PC-9 (cell line): ENCODE results near the gene FSTL1. TPM values are rescaled to one million over a fixed set of nuclear protein-coding genes. Genes with fewer than 3 reads are reported as not detected.

Source experiments
- BruUV-seq: library from RNA; stranded (reverse); fragments of 400-500 nt; replicated peaks from 2 replicates; lab custom pipeline; 2021; lab: Mats Ljungman, UMichigan
- CTCF ChIA-PET: fragments of 300-600 bp; sonication (Branson Sonifier 250); formaldehyde crosslinking; loops from one replicate; lab custom pipeline; 2022; ENCODE audit warnings: antibody characterized with exemption; lab: Charles Lee
- POLR2A ChIA-PET: fragments of 300-600 bp; sonication (Branson Sonifier 250); formaldehyde crosslinking; loops from one replicate; lab custom pipeline; 2022; ENCODE audit warnings: antibody characterized with exemption; ENCODE audit not compliant: unreplicated experiment; lab: Charles Lee
- DNase-seq, 2 experiments: peaks; one replicate each; pipeline versions ENCODE4 v3.0.0 to v3.0.0-alpha.2; 2015 to 2022; ENCODE audit warnings: mixed read lengths in 1 of 2
- H2AFZ ChIP-seq: fragments of 200-600 bp; sonication (generic); 2 replicates; pipeline ENCODE4 v1.8.1; 2017; ENCODE audit warnings: antibody characterized with exemption
- H3F3A ChIP-seq: fragments of 200-600 bp; sonication (generic); 2 replicates; pipeline ENCODE4 v1.8.1; 2017; ENCODE audit warnings: antibody characterized with exemption, mild to moderate bottlenecking, low read depth; ENCODE audit not compliant: insufficient read depth
- H3K27ac ChIP-seq: fragments of 200-600 bp; sonication (generic); 2 replicates; pipeline ENCODE4 v1.6.1; 2016; ENCODE audit warnings: mixed run types
- H3K27me3 ChIP-seq: fragments of 200-600 bp; sonication (generic); 2 replicates; pipeline ENCODE4 v1.6.1; 2016; ENCODE audit warnings: low read depth, mixed run types; ENCODE audit not compliant: insufficient read depth
- H3K36me3 ChIP-seq: fragments of 200-600 bp; sonication (generic); 2 replicates; pipeline ENCODE4 v1.6.1; 2016; ENCODE audit warnings: low read depth, mixed run types
- H3K4me1 ChIP-seq: fragments of 200-600 bp; sonication (generic); replicated peaks from 2 replicates; pipeline ENCODE4 v1.6.1; 2016; ENCODE audit warnings: mixed run types; ENCODE audit not compliant: insufficient read depth
- H3K4me2 ChIP-seq: fragments of 200-600 bp; sonication (generic); 2 replicates; pipeline ENCODE4 v1.6.1; 2017; ENCODE audit warnings: mixed run types
- H3K4me3 ChIP-seq: fragments of 200-600 bp; sonication (generic); 2 replicates; pipeline ENCODE4 v1.6.1; 2016; ENCODE audit warnings: mixed run types
- H3K79me2 ChIP-seq: fragments of 200-600 bp; sonication (generic); 2 replicates; pipeline ENCODE4 v1.6.1; 2017; ENCODE audit warnings: low read depth, mixed run types
- H3K9me2 ChIP-seq: fragments of 200-600 bp; sonication (generic); 2 replicates; pipeline ENCODE4 v1.8.1; 2017; ENCODE audit warnings: mild to moderate bottlenecking; ENCODE audit not compliant: insufficient read depth
- H3K9me3 ChIP-seq: fragments of 200-600 bp; sonication (generic); 2 replicates; pipeline ENCODE4 v1.8.1; 2016; ENCODE audit warnings: low read depth; ENCODE audit not compliant: insufficient read depth
- H4K20me1 ChIP-seq: fragments of 200-600 bp; sonication (generic); 2 replicates; pipeline ENCODE4 v1.8.1; 2017; ENCODE audit not compliant: insufficient read depth
- CTCF ChIP-seq: fragments of 200-600 bp; sonication (generic); conservative IDR thresholded peaks from 2 replicates; pipeline ENCODE4 v1.6.1; 2017; ENCODE audit warnings: mixed run types, antibody characterized with exemption, mild to moderate bottlenecking, moderate library complexity
- EZH2 ChIP-seq: fragments of 200-600 bp; sonication (generic); IDR thresholded peaks from 2 replicates; pipeline ENCODE4 v1.8.0; 2017; ENCODE audit warnings: antibody characterized with exemption, low read depth
- intact Hi-C: fragments of 100-400 bp; cut with micrococcal nuclease; formaldehyde crosslinking; loops from one replicate; pipeline ENCODE4 v1.10.0; 2022; ENCODE audit not compliant: unreplicated experiment
- total RNA-seq: library from RNA; stranded (reverse); gene quantifications from 2 replicates; pipeline ENCODE4 v1.2.3, GENCODE V29; 2021

FSTL1 gene
- total RNA-seq, 1 experiment from 2014 or later: 225 TPM

GRCh38 chr3:120451806-120452205 is 1.0 kb upstream of the FSTL1 start:
- H2AFZ ChIP-seq: no peak overlapping the region
- H3K9me2 ChIP-seq: no peaks in the 10 kb centered on the region
- H3K79me2 ChIP-seq: peaks cover 37% of the 10 kb centered on the region
- H3K27me3 ChIP-seq: no peaks in the 10 kb centered on the region
- no TSS peak for BruUV-seq
- H3K4me3 ChIP-seq: no peak overlapping the region
- DNase-seq: no peak
- no peaks in the 10 kb centered on the region for H3K36me3 ChIP-seq
- H4K20me1 ChIP-seq: no peaks in the 10 kb centered on the region
- TF ChIP-seq CTCF: no peak
- no peak for TF ChIP-seq EZH2
- CTCF ChIA-PET: no interaction called here
- peaks cover 5% of the 10 kb centered on the region; the same call in 1 of the 2 replicates for H3F3A ChIP-seq
- H3K4me1 ChIP-seq: peaks cover 20% of the 10 kb centered on the region
- POLR2A ChIA-PET: no interaction called here
- intact Hi-C loops: loop anchor here (2.0 kb wide), 1 partner anchor 33 kb away; no protein-coding TSS in a partner anchor
- H3K9me3 ChIP-seq: no peaks in the 10 kb centered on the region; the same call in 1 of the 2 replicates
- no peak overlapping the region for H3K4me2 ChIP-seq
- H3K27ac ChIP-seq: no peak overlapping the region

GRCh38 chr3:120451272-120451761 is 525 bp upstream of the FSTL1 start:
- H2AFZ ChIP-seq: peak overlapping the region; percentile 96; the same call in 1 of the 2 replicates
- TF ChIP-seq CTCF: no peak
- no peak for TF ChIP-seq EZH2
- no peaks in the 10 kb centered on the region for H3K9me2 ChIP-seq
- DNase-seq: no peak
- intact Hi-C loops: loop anchor here (2.0 kb wide), 1 partner anchor 33 kb away; no protein-coding TSS in a partner anchor
- H3K27me3 ChIP-seq: no peaks in the 10 kb centered on the region
- peaks cover 40% of the 10 kb centered on the region for H3K79me2 ChIP-seq
- peak overlapping the region; percentile 74; the same call in 1 of the 2 replicates for H3K4me3 ChIP-seq
- CTCF ChIA-PET: no interaction called here
- no peaks in the 10 kb centered on the region; the same call in 1 of the 2 replicates for H3K9me3 ChIP-seq
- peaks cover 20% of the 10 kb centered on the region for H3K4me1 ChIP-seq
- no peaks in the 10 kb centered on the region for H4K20me1 ChIP-seq
- H3K27ac ChIP-seq: no peak overlapping the region
- POLR2A ChIA-PET: interaction anchor here (0.6 to 1.0 kb wide), 3 partner anchors 16 to 105 kb away, joined by 4 to 15 read pairs (median 5); no protein-coding TSS in a partner anchor
- H3K36me3 ChIP-seq: no peaks in the 10 kb centered on the region
- H3F3A ChIP-seq: peaks cover 5% of the 10 kb centered on the region; the same call in 1 of the 2 replicates
- BruUV-seq: no TSS peak
- peak overlapping the region; percentile 87; the same call in 1 of the 2 replicates for H3K4me2 ChIP-seq

- H3K27ac ChIP-seq: peak overlapping the region; percentile 53
- no peaks in the 10 kb centered on the region for H3K36me3 ChIP-seq
- peak overlapping the region; percentile 96 for H2AFZ ChIP-seq
- TF ChIP-seq CTCF: no peak
- TF ChIP-seq EZH2: no peak
- H4K20me1 ChIP-seq: no peaks in the 10 kb centered on the region
- peak; percentile 34 to 66 for DNase-seq
- peaks cover 5% of the 10 kb centered on the region; the same call in 1 of the 2 replicates for H3F3A ChIP-seq
- intact Hi-C loops: loop anchor here (1.0 to 2.0 kb wide), 6 partner anchors 15 to 109 kb away; no protein-coding TSS in a partner anchor
- ChIA-PET POLR2A (interaction anchor here (0.6 to 1.8 kb wide), 4 partner anchors 14 to 100 kb away, joined by 3 to 32 read pairs (median 4); no protein-coding TSS in a partner anchor), CTCF (interaction anchor here (0.6 kb wide), 2 partner anchors 33 to 55 kb away, joined by 3 read pairs; no protein-coding TSS in a partner anchor)
- H3K79me2 ChIP-seq: peaks cover 40% of the 10 kb centered on the region
- H3K4me1 ChIP-seq: peaks cover 20% of the 10 kb centered on the region
- H3K4me3 ChIP-seq: peak overlapping the region; percentile 74
- H3K27me3 ChIP-seq: no peaks in the 10 kb centered on the region
- peak overlapping the region; percentile 87 for H3K4me2 ChIP-seq
- H3K9me3 ChIP-seq: no peaks in the 10 kb centered on the region; the same call in 1 of the 2 replicates
- BruUV-seq: TSS peak; percentile 53
- no peaks in the 10 kb centered on the region for H3K9me2 ChIP-seq
Measured at GRCh38 chr3:120449701-120450599, 842 bp downstream of the FSTL1 start.
